ENCODE data around the gene RWDD4.

DNA sequence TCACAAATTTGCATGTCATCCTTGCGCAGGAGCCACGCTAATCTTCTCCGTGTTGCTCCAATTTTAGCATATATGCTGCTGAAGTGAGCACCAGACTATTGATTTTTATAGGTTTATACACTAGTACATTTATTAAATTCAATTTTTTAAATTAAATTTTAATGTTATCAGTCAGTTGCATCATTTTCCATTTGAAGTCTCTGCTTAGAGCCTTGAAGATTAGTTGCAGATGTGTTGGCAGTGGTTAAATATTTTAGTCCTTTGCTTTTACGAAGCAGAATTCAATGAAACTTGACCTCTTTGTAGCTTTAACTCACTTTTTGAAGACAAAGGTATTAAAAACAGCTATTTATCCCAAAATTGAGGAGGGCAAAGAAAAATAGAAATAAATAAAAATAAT is 16.6 kb upstream of the RWDD4 start:
- TF ChIP-seq, protein P1, sequence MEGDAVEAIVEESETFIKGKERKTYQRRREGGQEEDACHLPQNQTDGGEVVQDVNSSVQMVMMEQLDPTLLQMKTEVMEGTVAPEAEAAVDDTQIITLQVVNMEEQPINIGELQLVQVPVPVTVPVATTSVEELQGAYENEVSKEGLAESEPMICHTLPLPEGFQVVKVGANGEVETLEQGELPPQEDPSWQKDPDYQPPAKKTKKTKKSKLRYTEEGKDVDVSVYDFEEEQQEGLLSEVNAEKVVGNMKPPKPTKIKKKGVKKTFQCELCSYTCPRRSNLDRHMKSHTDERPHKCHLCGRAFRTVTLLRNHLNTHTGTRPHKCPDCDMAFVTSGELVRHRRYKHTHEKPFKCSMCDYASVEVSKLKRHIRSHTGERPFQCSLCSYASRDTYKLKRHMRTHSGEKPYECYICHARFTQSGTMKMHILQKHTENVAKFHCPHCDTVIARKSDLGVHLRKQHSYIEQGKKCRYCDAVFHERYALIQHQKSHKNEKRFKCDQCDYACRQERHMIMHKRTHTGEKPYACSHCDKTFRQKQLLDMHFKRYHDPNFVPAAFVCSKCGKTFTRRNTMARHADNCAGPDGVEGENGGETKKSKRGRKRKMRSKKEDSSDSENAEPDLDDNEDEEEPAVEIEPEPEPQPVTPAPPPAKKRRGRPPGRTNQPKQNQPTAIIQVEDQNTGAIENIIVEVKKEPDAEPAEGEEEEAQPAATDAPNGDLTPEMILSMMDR (IDR thresholded peaks at IDR 0.05): no peak
- TF ChIP-seq POLR2A (IDR thresholded peaks at IDR 0.05): no peak
